Measurements from ENCODE around the gene TMEM132D. TPM values are rescaled to one million over a fixed set of nuclear protein-coding genes. Genes with fewer than 3 reads are reported as not detected.

The TMEM132D gene
- total RNA-seq, 3 donors from 2014 or later: 0.09 to 0.24 (median 0.12) TPM

DNA sequence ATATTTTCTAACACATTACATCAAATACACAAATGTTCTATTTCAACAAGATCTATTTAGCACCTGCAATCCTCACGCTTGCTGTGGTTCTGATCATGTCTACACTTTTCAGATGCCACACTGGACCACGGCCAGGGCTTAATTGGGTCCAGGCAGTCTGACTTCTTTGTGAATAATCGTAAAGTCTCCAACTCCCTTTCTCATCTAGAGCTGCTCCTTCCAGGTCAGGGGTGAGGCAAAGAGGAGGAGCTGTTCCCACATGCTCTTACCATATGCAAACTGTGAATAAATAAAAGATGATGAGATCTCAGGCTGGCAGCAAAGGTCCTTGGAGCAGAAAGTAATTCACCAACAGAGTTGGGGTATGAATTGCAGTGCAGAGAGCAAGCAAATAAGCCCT, 733.9 kb downstream of the TMEM132D start:
- peak in 2 of 3 donors; percentile 64 to 80 for DNase-seq

DNA sequence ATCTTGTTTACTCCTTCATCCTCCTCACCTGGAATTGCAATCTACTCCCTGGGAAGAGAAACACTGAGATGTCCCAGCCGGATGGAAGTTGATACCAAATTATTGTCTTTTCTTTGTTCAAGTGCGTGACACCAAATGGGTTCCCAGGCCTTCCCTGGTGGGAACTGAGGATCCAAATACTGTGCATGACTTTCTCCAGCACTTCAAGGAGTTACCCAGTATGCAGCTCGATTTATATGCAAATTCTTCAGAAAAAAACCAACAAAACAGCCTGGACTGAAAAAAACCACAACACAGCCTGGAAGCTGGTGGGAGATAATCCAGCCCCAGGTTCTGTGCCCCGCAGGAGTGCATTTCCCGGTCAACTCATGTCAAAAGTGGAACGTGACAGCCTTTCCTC, 740.0 kb downstream of the TMEM132D start:
- Histone ChIP-seq H3K36me3 (ENCODE audit: low read depth) (no peaks in the 10 kb centered on the region), H3K4me3 (no peak overlapping the region), H3K9me3 (peaks cover 16% of the 10 kb centered on the region), H3K4me1 (ENCODE audit: low read depth) (no peaks in the 10 kb centered on the region)
- DNase-seq: no peak
- no peak for ATAC-seq
- TF ChIP-seq CTCF (IDR thresholded peaks at IDR 0.05): no peak
- intact Hi-C loops (cut with DNase I, micrococcal nuclease): no loop called here

More for the DNA sequence above, 733.9 kb downstream of the TMEM132D start:
- Histone ChIP-seq H3K36me3 (ENCODE audit: low read depth) (no peaks in the 10 kb centered on the region), H3K4me3 (no peak overlapping the region), H3K4me1 (ENCODE audit: low read depth) (no peaks in the 10 kb centered on the region), H3K9me3 (peaks cover 3% of the 10 kb centered on the region)
- intact Hi-C loops (cut with DNase I, micrococcal nuclease): no loop called here
- ATAC-seq: peak; percentile 86
- TF ChIP-seq CTCF (IDR thresholded peaks at IDR 0.05): no peak

GRCh38 chr12:129163461-129163860, 740.4 kb downstream of the TMEM132D start:
- no peaks in the 10 kb centered on the region for H3K4me1 ChIP-seq (ENCODE audit: low read depth)
- DNase-seq: no peak
- no peak for TF ChIP-seq CTCF (IDR thresholded peaks at IDR 0.05)
- H3K36me3 ChIP-seq (ENCODE audit: low read depth): no peaks in the 10 kb centered on the region
- intact Hi-C loops (cut with DNase I, micrococcal nuclease): no loop called here
- peaks cover 16% of the 10 kb centered on the region for H3K9me3 ChIP-seq
- no peak overlapping the region for H3K4me3 ChIP-seq
- no peak for ATAC-seq

DNA sequence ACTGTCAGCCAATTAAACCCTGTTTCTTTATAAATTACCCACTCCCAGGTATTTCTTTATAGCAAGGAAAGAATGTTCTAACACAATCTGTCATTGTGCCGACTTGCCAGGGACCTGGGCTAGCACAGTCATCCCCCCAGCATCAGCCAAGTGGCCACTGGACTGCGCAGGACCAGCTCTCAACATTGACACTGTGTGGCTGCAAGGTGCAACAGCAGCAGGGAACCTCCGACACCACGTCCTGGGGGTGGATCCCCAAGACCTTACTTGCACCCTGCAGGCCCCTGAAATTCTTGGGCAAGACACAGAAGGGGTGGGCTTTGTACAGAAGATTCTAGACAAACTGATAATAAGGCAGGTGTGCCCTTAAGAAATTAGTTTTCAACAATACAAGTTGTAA, 741.0 kb downstream of the TMEM132D start:
- DNase-seq: no peak
- no peaks in the 10 kb centered on the region for H3K36me3 ChIP-seq (ENCODE audit: low read depth)
- no peak for TF ChIP-seq CTCF (IDR thresholded peaks at IDR 0.05)
- peaks cover 16% of the 10 kb centered on the region for H3K9me3 ChIP-seq
- H3K4me1 ChIP-seq (ENCODE audit: low read depth): no peaks in the 10 kb centered on the region
- H3K4me3 ChIP-seq: no peak overlapping the region
- intact Hi-C loops (cut with DNase I, micrococcal nuclease): no loop called here
- no peak for ATAC-seq

- intact Hi-C loops (cut with DNase I, micrococcal nuclease): no loop called here
- DNase-seq (no peak), ATAC-seq (no peak)
- H3K4me3 ChIP-seq: no peak overlapping the region
- H3K9me3 ChIP-seq: peaks cover 16% of the 10 kb centered on the region
- no peaks in the 10 kb centered on the region for H3K4me1 ChIP-seq (ENCODE audit: low read depth)
- TF ChIP-seq CTCF (IDR thresholded peaks at IDR 0.05): no peak
- H3K36me3 ChIP-seq (ENCODE audit: low read depth): no peaks in the 10 kb centered on the region
These were observed 742.3 kb downstream of the TMEM132D start for GRCh38 chr12:129161511-129161910.

GRCh38 chr12:129160282-129160681, 743.5 kb downstream of the TMEM132D start:
- peaks cover 16% of the 10 kb centered on the region for H3K9me3 ChIP-seq
- H3K4me3 ChIP-seq: no peak overlapping the region
- TF ChIP-seq CTCF (IDR thresholded peaks at IDR 0.05): no peak
- no peak for DNase-seq
- ATAC-seq: no peak
- no peaks in the 10 kb centered on the region for H3K36me3 ChIP-seq (ENCODE audit: low read depth)
- intact Hi-C loops (cut with DNase I, micrococcal nuclease): no loop called here
- no peaks in the 10 kb centered on the region for H3K4me1 ChIP-seq (ENCODE audit: low read depth)

Measured in mucosa of descending colon (tissue), 3 donors.